Muscle of leg (tissue), 11 donors: ENCODE measurements around the gene KCNIP4. TPM values are rescaled to one million over a fixed set of nuclear protein-coding genes. Genes with fewer than 3 reads are reported as not detected.

Source experiments
- DNase-seq: peaks from one replicate; pipeline ENCODE4 v3.0.0; 2013
- H3K27ac ChIP-seq: one replicate; pipeline ENCODE4 v1.5.1; 2013; ENCODE audit warnings: mild to moderate bottlenecking, low read length, control low read depth
- H3K27me3 ChIP-seq: one replicate; pipeline ENCODE4 v1.6.1; 2013; ENCODE audit warnings: low read length; ENCODE audit not compliant: control insufficient read depth, insufficient read depth
- H3K36me3 ChIP-seq: one replicate; pipeline ENCODE4 v1.6.1; 2013; ENCODE audit warnings: low read length; ENCODE audit not compliant: control insufficient read depth, insufficient read depth
- H3K4me1 ChIP-seq: one replicate; pipeline ENCODE4 v1.6.1; 2013; ENCODE audit warnings: low read length; ENCODE audit not compliant: control insufficient read depth, insufficient read depth
- H3K4me3 ChIP-seq: one replicate; pipeline ENCODE4 v1.5.1; 2013; ENCODE audit warnings: low read length, control low read depth
- H3K9me3 ChIP-seq: replicated peaks from 2 replicates; pipeline ENCODE4 v1.6.1; 2013; ENCODE audit warnings: low read depth, low read length; ENCODE audit not compliant: control insufficient read depth
- WGBS: methylation state at CpG from one replicate; pipeline ENCODE4 v1.1.5; 2013; ENCODE audit warnings: missing lambda C conversion rate; ENCODE audit not compliant: insufficient coverage; 5-methylcytosine and 5-hydroxymethylcytosine counted together
- polyA plus RNA-seq, 8 donors: library from polyadenylated mRNA; unstranded; fragments of 120-200 nt; gene quantifications; one replicate each; pipeline versions ENCODE4 v1.2.1 to v1.2.3, GENCODE V29; 2013; ENCODE audit warnings: inconsistent platforms in 1 of 8, low replicate concordance in 1 of 8; ENCODE audit not compliant: insufficient read length in 8 of 8, insufficient read depth in 1 of 8
- total RNA-seq: library from RNA; stranded (reverse); fragments of 120-200 nt; gene quantifications from one replicate; pipeline ENCODE4 v1.2.4, GENCODE V29; 2013

Gene KCNIP4
- total and polyA plus RNA-seq, 9 donors, result 0.44 to 2.8 (median 1.6) TPM

GRCh38 chr4:21203416-21203815 is 745.2 kb downstream of the KCNIP4 start:
- WGBS, result no CpG with 5 or more reads among the region's 1 CpG
- H3K4me1 ChIP-seq, result no peaks in the 10 kb centered on the region
- H3K36me3 ChIP-seq, result no peaks in the 10 kb centered on the region
- DNase-seq, result no peak
- H3K27me3 ChIP-seq, result no peaks in the 10 kb centered on the region
- no peak overlapping the region for H3K4me3 ChIP-seq
- no peak overlapping the region for H3K27ac ChIP-seq
- H3K9me3 ChIP-seq, result peaks cover 6% of the 10 kb centered on the region

GRCh38 chr4:21202959-21203358 is 745.6 kb downstream of the KCNIP4 start:
- Histone ChIP-seq H3K36me3 (no peaks in the 10 kb centered on the region), H3K4me1 (no peaks in the 10 kb centered on the region), H3K27me3 (no peaks in the 10 kb centered on the region), H3K27ac (no peak overlapping the region), H3K9me3 (peaks cover 7% of the 10 kb centered on the region), H3K4me3 (no peak overlapping the region)
- DNase-seq, result no peak
- WGBS, result 86% methylated on average over 3 of the region's 3 CpGs

GRCh38 chr4:21198683-21199082 is 749.9 kb downstream of the KCNIP4 start:
- Histone ChIP-seq H3K36me3 (no peaks in the 10 kb centered on the region), H3K27me3 (no peaks in the 10 kb centered on the region), H3K4me3 (no peak overlapping the region), H3K27ac (no peak overlapping the region), H3K4me1 (no peaks in the 10 kb centered on the region), H3K9me3 (peaks cover 7% of the 10 kb centered on the region)
- no peak for DNase-seq
- 92% methylated on average over 2 of the region's 4 CpGs for WGBS

- Histone ChIP-seq H3K4me1 (no peaks in the 10 kb centered on the region), H3K9me3 (peaks cover 3% of the 10 kb centered on the region), H3K36me3 (no peaks in the 10 kb centered on the region), H3K27ac (no peak overlapping the region), H3K27me3 (no peaks in the 10 kb centered on the region), H3K4me3 (no peak overlapping the region)
- no peak for DNase-seq
- 91% methylated on average over 3 of the region's 6 CpGs for WGBS
Observed at GRCh38 chr4:21195682-21196081, 752.9 kb downstream of the KCNIP4 start.

- Histone ChIP-seq H3K27ac (no peak overlapping the region), H3K9me3 (no peaks in the 10 kb centered on the region), H3K27me3 (no peaks in the 10 kb centered on the region), H3K36me3 (no peaks in the 10 kb centered on the region), H3K4me3 (no peak overlapping the region), H3K4me1 (no peaks in the 10 kb centered on the region)
- no peak for DNase-seq
- WGBS, result no CpG with 5 or more reads among the region's 2 CpGs
Observed at GRCh38 chr4:21192367-21192766, 756.2 kb downstream of the KCNIP4 start.

GRCh38 chr4:21191317-21191716 is 757.3 kb downstream of the KCNIP4 start:
- no peaks in the 10 kb centered on the region for H3K27me3 ChIP-seq
- H3K4me1 ChIP-seq, result no peaks in the 10 kb centered on the region
- no peak overlapping the region for H3K4me3 ChIP-seq
- no peaks in the 10 kb centered on the region for H3K9me3 ChIP-seq
- no CpG with 5 or more reads among the region's 6 CpGs for WGBS
- no peak overlapping the region for H3K27ac ChIP-seq
- no peaks in the 10 kb centered on the region for H3K36me3 ChIP-seq
- no peak for DNase-seq

- no peaks in the 10 kb centered on the region for H3K9me3 ChIP-seq
- WGBS, result no CpG with 5 or more reads among the region's 2 CpGs
- no peak for DNase-seq
- no peak overlapping the region for H3K4me3 ChIP-seq
- no peaks in the 10 kb centered on the region for H3K4me1 ChIP-seq
- no peaks in the 10 kb centered on the region for H3K27me3 ChIP-seq
- no peak overlapping the region for H3K27ac ChIP-seq
- H3K36me3 ChIP-seq, result no peaks in the 10 kb centered on the region
Observed at GRCh38 chr4:21184788-21185187, 763.8 kb downstream of the KCNIP4 start.

- Histone ChIP-seq H3K27me3 (no peaks in the 10 kb centered on the region), H3K36me3 (no peaks in the 10 kb centered on the region), H3K4me3 (no peak overlapping the region), H3K27ac (no peak overlapping the region), H3K4me1 (no peaks in the 10 kb centered on the region), H3K9me3 (no peaks in the 10 kb centered on the region)
- DNase-seq, result no peak
Observed at GRCh38 chr4:21181716-21182115, 766.9 kb downstream of the KCNIP4 start.

- Histone ChIP-seq H3K27ac (no peak overlapping the region), H3K9me3 (no peaks in the 10 kb centered on the region), H3K27me3 (no peaks in the 10 kb centered on the region), H3K4me3 (no peak overlapping the region), H3K4me1 (no peaks in the 10 kb centered on the region), H3K36me3 (no peaks in the 10 kb centered on the region)
- no peak for DNase-seq
Observed at GRCh38 chr4:21177871-21178270, 770.7 kb downstream of the KCNIP4 start.

- H3K27ac ChIP-seq, result no peak overlapping the region
- DNase-seq, result no peak
- no peaks in the 10 kb centered on the region for H3K36me3 ChIP-seq
- H3K4me1 ChIP-seq, result no peaks in the 10 kb centered on the region
- H3K27me3 ChIP-seq, result no peaks in the 10 kb centered on the region
- no peak overlapping the region for H3K4me3 ChIP-seq
- H3K9me3 ChIP-seq, result no peaks in the 10 kb centered on the region
- WGBS, result no CpG with 5 or more reads among the region's 1 CpG
Observed at GRCh38 chr4:21177092-21177491, 771.5 kb downstream of the KCNIP4 start.

GRCh38 chr4:21167711-21168110 is 780.9 kb downstream of the KCNIP4 start:
- Histone ChIP-seq H3K4me3 (no peak overlapping the region), H3K36me3 (no peaks in the 10 kb centered on the region), H3K27ac (no peak overlapping the region), H3K9me3 (no peaks in the 10 kb centered on the region), H3K4me1 (no peaks in the 10 kb centered on the region), H3K27me3 (no peaks in the 10 kb centered on the region)
- no peak for DNase-seq
- no CpG with 5 or more reads among the region's 1 CpG for WGBS
